GM19240 (cell line): ENCODE data around the gene SELENON.
"Not testable (repeated sequence)": the region's sequence is repeated elsewhere in the genome, so short reads cannot be mapped to it uniquely, and the experiment has no call there.

Source experiments
- DNase-seq: peaks from one replicate; pipeline ENCODE4 v3.0.0; 2011; ENCODE audit warnings: low spot score; ENCODE audit not compliant: insufficient read length

The SELENON gene

DNA sequence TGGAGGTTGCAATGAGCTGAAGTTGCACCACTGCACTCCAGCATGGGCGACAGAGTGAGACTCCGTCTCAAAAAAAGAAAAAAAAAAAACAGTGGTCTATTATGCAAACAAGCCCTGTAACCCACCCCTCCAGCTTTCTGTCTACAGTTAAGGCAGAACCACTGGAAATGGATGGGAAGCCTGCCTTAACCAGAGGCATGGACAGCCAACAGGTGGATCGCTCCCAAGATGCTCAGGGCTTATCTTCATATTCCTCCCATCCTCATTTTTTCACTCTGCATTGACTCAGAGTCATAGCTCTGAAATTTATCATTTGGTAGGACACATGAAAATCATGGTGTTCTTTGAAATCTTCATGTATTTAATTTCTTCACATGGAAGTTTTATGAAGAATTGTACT is 28.5 kb downstream of the SELENON start:
- DNase-seq, result no peak

DNA sequence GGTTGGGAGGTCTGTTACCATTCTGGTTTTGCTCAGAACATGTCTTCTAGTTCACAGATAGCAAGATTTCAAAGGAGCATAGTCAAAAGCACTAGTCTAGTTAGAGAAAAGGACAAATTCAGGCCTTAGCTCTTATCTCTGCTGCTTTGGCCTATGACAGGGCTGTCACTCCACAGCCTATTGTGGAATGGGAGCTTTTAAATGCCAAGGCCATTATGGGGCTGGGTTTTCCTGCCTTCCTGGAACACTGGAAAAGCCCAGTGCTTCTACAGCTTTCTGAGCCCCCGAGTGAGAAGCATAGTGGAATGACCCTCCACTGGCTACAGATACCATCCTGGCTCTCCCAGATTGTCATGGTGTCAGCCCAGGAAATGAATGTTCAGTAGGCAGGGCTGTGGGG is 29.1 kb downstream of the SELENON start:
- DNase-seq, result no peak

DNA sequence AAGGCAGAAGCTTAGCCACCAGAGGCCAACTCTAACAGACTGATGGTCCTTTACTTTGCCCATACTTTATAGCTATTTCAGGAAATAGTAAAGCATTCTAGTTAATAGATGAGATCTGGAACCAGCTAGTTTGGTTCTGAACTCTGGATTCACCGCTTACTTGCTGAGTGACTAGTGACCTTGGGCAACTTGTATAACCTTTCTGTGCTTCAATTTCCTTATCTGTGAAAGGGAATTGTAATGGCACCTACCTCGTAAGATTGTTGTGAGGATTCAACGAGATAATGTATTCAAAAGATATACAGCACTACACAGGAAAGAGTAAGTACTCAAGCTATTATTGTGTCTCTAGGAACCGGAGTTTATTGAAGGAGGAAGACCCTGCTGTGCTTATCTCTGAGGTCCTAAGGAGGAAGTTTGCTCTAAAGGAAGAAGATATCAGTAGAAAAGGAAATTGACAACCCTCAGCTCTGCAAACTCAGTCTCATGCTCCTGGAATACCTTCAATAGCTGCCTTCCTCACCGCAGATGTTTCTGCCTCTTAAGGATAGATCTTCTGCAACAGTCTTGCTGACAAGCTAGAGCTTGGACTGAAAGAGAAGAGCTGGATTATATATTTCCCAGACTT is 31.7 kb downstream of the SELENON start:
- no peak for DNase-seq

DNA sequence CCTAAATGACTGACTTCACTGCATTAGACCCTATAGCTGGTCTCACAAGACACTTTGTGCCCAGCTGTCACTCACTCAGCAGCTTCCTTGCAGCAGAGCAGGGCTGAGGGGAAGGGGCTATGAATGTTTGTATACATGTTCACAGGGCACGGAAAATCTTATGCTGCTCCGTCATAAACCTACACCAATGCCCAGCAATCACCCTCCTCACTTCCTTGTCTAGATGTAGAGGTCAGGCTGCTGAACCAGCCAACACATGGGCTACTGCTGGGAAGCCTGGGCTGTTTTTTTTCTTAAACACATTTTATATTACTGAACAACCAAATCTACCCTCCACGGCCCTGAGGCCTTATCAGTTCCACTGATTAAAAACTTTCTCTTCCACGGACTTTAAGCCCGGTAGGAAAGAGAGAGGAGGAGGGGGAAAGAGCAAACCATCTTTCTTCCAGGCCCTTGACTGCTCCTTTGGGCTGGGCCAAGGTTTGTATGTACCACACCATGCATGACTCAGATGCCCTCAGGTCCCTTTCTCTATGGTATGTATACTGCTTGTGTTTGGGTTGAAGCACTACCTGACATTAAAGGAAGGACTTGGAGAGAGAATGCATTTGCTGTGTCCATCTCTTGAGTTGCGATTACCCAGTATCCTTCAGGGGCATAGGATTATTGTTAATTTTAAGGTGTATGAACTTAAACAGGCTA is 32.5 kb downstream of the SELENON start:
- no peak for DNase-seq

DNA sequence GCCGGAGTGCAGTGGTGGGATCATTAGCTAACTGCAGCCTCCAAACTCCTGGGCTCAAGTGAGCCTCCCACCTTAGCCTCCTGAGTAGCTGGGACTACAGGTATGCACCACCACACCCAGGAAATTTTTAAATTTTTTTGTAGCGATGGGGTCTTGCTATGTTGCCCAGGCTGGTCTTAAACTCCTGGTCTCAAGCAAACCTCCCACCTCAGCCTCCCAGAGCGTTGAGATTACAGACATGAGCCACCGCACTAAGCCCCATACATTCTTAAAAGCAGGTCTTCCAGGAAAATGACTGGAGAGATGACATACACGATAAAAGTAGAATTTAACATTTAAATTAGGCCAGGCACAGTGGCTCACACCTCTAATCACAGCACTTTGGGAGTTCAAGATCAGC is 33.2 kb downstream of the SELENON start:
- DNase-seq, result no peak

DNA sequence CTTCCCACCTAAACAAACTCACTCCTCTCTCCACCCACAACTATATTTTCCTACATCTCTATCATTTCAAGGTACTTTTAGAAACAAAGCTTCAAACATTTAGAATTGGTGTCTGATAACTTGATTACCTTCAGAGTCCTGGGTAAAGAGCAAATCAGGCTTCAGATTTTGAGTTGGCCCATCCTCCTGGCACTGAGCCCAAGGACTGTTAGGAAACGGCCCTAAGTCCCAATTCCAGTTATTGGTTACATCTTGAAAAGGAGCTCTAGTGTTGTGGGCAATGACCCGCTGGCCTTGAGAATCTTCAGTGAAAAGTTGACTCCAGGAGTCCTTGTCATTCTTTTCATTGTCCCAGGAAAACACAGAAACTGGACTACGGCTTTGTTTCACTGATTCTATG is 34.9 kb downstream of the SELENON start:
- DNase-seq, result no peak

DNA sequence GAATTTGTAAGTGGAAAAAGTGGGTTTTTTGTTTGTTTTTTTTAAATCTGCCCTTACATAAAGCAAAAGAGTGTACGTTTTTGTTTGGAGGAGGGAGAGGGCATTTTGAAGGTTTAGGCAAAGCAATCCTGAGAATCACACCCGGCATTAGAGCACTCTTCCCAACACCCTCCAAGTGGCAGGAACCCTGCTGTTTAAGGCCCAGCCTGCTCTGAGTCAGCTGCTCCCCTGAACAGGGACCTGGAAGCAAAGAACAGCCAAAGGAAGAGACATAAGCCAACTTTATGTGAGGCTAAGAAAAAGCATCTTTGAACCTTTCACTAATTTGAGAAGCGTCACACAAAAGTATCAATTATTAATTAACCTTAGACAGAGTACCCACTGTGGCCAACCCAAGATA is 36.7 kb downstream of the SELENON start:
- DNase-seq, result no peak

DNA sequence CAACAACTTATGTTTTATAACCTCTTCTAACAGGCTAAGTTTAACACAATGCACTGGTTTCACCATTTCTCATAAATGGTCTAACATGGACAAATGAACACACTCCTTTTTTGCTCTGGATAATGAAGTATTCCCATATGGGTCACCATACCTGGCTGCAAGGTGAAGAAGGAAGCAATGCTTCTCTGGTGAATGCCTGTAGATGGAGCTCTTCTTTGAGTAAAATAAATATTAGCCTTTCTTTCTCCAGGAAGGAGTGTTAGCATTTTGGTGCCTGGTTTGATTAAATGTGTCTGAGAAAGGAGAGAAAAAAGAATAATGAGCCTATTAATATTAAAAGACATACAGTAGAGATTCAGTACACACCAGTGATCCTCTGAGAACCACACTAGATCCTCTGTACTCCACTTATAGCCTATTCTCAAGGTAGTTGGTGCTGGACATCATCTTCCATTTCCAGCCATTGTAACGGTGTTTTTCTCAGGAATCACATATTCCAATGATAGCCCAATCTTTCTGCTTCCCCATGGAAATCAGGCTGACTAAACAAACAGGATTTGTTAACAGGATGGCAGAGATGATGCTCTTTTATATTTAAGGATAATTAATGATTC is 37.4 kb downstream of the SELENON start:
- DNase-seq, result no peak

DNA sequence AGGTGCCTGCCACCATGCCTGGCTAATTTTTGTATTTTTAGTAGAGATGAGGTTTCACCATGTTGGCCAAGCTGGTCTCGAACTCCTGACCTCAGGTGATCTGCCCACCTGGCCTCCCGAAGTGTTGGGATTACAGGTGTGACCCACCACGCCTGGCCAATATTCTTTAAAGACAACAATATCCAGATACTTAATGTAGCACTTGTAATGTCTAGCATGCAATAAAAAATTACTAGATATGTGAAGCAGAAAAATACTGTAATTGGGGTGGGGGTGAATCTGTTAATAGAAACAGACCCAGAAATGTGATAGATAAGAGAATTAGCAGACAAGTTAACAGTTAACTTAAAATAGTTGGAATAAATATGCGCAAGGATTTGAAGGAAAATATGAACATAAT is 39.8 kb downstream of the SELENON start:
- DNase-seq, result not testable (repeated sequence)

DNA sequence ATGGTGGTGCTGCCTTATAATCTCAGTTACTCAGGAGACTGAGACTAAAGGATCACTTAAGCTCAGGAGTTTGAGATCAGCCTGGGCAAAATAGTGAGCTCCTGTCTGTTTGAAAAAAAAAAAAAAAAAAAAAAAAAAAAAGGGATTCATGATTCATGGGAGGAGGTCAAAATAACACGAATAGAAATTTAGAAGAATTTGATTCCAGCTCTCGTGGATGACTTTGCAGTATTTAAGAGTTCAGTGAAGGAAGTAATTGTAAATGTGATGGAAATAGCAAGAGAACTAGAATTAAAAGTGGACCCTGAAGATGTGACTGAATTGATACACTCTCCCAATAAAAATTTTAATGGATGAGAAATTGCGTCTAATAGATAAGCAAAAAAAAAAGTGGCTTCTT is 43.5 kb downstream of the SELENON start:
- DNase-seq, result no peak

DNA sequence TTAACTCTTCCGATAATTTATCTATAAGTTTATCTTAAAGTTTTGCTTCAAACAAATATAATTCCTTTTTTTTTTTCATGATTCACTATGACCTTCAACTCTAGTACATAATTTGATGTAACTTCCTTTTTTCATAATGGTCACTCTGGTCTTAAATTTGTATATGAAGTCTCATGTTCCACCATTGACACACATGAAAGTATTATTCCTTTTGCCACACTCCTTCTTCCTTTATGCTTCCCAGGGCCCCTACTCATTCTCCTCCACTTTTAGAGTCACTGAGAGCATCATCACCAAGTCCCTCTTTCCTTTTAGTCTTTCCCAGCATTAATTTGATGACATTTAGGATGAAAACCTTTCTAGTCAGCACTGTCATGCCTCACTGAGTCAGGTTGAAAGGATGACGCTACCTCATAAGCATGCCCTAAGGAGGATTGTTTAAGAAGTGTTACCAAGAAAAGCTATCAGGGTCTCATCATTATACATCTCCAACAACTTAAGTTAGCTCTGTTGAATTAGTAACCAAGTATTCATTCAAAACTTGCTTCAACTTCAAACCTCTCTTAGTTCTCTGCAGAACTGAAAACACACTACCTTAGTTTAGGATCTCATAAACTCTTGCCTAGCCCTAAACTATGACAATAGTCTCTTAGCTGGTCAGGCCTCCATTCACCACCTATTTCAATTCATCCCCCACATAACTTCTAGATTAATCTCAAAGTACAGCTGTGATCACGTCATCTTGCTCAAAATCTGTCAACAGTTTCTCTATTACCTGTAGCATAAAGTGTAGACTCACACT is 44.7 kb downstream of the SELENON start:
- DNase-seq, result no peak

DNA sequence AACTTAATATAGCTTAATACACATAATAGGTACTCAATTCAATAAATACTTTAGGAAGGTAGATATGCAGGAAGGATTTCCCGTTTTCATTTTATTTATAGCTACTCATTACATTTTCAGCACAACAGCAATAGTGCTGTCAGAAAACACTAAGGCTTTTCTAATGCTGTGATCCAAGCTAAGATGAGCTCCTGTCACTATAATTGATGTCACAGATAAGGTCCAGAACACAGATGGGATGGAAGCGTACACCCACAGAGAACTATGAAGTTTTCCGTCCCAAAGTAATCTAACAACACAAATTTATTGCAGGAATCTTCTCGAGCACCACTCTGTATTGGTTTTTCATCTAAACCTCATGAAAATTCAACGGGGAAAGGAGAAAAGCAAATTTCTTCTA is 45.7 kb downstream of the SELENON start:
- DNase-seq, result no peak

DNA sequence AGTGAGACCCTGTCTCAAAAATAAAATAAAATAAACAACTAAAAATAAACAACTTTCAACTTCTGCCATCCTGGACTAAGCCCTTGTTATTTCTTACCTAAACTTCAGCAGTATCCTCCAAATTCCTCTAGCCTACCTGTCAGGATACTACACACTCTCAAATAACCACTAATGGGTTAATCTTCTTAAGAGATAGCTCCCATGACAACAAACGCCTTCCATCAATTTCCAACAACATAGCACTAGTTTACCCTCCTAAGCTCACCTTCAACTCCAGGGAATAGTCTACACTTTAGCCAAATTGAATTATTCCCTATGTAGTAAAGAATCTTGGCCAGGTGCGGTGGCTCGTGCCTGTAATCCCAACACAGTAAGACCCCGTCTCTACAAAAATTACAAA is 47.9 kb downstream of the SELENON start:
- DNase-seq, result no peak

DNA sequence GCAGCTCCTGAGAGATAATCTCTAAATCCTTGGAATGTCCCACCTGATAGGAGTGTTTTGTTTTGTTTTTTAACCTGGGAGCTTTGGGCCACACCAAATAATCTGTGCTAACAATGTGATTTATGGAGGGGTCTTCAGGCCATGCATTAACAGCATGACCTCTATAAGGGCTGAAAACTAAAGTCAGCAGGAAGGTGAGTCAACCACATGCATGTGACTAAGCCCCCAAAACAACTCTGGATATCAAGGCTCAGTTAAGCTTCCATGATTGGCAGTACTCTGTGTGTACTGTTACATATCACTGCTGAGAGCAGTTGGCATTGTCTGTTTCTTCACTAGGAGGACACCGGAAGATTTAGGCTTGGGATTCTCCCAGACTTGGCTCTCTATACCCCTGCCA is 48.5 kb downstream of the SELENON start:
- no peak for DNase-seq

DNA sequence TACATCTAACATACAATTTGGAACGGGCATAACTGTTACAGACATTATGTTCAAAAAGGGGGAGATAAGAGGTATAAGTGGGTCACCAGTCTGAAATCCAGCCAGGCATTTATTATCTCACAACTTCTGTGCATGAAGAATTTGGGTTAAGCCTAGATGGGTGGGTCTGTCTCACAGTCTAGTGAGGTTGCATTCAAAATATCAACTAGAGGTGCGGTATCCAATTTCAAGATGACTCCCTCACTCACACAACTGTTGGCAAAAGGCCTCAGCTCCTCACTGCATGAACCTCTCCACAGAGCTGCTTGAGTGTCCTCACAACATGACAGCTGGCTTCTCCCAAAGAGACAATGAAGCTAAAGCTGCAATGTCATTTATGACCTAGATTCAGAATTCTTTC is 54.6 kb downstream of the SELENON start:
- no peak for DNase-seq

DNA sequence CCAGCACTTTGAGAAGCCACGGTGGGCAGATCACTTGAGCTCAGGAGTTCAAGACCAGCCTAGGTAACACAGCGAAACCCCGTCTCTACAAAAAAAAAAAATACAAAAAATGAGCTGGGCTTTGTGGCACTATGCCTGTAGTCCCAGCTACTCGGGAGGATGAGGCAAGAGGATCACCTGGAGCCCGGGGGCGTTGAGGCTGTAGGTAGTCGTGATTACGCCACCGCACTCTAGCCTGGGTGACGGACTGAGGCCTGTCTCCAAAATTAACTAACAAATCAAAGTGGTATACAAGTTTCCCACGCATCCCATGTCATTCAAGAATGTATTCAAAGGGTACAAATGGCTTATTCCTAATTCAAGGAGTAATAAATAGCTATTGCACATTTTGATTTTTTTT is 56.9 kb downstream of the SELENON start:
- no peak for DNase-seq

DNA sequence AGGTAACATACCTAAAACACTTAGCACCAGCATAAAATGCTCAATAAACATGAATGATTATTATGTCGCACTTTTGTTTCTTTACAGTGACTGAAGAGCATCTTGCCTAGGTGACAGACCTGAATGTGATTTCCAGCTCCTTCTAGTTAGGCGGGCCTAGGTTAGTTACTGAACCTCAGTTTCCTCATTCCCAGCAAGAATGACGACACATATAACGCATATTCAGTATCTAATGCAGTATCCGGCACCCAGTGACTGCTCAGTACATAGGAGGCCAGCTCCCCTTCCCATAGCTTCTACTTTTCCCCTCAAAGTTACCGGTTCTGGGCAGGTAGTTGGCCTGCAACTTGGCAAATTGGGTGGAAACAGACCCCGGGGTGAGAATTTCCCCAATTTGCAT is 58.5 kb downstream of the SELENON start:
- no peak for DNase-seq

DNA sequence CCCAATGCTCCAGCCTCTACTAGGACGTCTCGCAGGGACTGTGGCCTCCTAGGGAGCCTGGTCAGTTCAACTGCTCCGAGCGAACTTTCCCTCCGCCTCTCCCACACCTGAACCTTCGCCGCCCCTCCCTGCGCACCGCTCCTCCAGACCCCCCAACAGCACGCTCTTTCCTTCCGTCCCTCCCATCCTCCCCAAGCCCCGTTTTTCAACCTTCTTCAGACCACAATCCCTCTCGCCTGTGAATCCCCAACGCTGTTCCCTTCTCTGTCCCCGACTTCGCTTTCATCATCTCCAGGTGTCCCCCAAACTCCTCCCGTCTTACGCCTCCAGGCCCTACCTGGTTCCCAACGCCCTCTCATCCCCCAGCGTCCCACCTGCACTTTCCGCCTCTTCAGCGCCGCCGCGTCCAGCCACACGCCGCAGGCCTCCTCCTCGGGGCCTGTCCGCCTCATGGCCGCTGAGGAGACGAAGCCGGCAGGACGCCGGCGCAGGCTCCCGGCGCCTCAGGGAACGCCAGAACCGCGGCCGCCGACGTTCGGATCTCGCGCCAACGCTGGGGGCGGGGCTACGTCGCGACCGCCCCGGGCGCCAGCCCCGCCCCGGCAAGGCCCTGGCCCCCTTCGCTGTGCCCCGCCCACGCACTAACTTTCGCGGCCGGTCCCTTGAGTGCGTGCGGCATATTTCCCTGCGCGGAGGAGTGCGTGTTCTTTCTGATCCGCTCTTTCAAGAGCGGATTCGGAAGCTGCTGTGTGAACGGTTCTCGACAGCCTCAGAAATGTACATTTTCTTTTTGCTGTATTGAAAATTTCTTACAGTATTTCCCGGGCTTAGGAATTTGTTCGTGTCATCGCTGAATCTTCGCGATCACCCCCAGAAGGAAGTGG is 59.2 kb downstream of the SELENON start, which contains the start of gene AUNIP:
Gene AUNIP (minus strand): TSS at position 552 of the 884 bp plus-strand sequence. CDS start 100 bp downstream, at position 452.
- peak; percentile 93 for DNase-seq

DNA sequence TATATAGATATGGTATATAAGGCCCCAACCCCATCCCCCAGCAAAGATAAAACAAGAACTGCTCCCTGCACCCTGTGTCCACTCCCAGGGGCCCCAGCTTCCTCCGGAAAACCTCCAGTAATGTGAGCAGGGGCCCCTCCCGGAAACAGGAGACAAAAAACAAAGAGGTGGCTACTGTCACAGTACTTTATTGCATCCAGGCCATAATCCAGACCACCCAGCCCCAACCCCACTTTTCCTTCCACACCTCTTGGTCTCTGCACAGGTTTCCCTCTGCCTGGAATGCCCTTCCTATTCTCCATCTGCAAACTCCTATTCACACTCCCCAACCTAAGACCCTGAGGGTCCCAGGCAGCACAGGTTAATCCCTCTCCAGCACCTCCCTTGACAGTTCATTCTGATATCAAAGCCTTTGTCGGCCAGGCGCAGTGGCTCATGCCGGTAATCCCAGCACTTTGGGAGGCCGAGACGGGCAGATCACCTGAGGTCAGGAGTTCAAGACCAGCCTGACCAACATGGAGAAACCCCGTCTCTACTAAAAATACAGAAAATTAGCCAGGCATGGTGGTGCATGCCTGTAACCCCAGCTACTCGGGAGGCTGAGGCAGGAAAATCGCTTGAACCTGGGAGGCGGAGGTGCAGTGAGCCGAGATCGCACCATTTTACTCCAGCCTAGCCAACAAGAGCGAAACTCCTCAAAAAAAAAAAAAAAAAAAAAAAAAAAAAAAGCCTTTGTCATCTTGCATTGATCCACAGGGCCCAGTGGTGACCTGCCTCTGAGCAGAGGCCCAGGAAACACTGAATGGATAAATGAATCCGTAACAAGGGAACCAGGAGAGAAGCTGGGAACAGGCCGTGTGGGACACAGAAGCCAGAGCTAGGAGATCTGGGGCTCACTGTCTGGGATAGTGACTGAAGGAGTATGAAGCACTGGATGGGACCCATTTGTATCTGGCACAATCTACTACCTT is 61.6 kb downstream of the SELENON start:
- DNase-seq, result no peak
